ENCODE results near the gene MTHFR. TPM values are rescaled to one million over a fixed set of nuclear protein-coding genes. Genes with fewer than 3 reads are reported as not detected.

Gene MTHFR
- total and polyA plus RNA-seq, 2 of the 8 experiments (the other 6 are each of a cell fraction or from before 2014, with no cell fraction given): 8.7 to 18.5 TPM

DNA sequence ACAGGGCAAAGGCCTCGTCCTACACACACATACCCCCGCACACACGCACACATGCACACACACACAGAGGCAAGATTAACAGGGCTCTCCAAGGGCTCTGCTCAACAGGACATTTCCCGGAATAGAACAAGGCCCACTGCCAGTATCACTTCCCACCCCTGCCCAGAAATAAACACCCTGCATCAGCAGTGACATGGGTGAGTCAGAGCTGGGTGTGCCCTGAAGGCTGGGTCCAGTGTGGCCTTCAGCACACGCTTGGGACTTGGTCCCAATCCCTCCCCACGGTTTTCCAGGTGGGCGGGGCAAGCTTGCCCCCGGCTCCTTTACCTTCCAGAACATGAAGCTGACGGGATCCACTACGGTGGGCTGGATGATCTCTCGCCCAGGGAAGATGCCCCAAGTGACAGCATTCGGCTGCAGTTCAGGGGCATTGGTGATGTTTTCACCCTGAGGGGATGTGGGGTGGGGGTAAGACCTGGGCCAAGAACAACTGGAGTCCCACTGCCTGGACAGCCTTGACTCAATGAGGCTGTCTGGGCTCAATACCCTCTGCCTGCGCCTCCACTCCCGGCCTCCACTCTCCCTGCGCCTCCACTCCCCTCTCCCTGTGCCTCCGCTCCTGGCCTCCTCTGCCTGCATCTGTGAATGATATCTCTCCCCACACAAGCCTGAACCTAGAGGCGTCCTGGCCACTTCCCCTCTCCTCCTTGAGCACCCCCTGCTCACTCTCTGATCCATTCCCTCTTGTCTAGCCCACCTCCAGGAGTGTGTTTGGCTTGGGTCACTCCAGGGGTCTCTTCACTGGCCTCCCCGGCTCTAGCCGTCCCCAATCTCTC, 14.7 kb downstream of the MTHFR start:
- H4K20me1 ChIP-seq (replicated peaks in 1 of 2; ENCODE audit: control insufficient read depth in 1 of 2, insufficient read depth in 2 of 2, low read length in 2 of 2): peaks cover 0 to 5% of the 10 kb centered on the region in 2 experiments
- H3K9ac ChIP-seq (replicated peaks in 1 of 4; ENCODE audit: extremely low read depth in 1 of 4, low read depth in 3 of 4, low read length in 3 of 4): no peak overlapping the region
- no peak overlapping the region for H3K18ac ChIP-seq (ENCODE audit: extremely low read depth, low read length)
- no peak overlapping the region for H2BK120ac ChIP-seq (replicated peaks; ENCODE audit: low read depth, low read length)
- no peak overlapping the region; the same call in 1 of the 2 replicates for H2BK5ac ChIP-seq (ENCODE audit: low read depth, low read length)
- H3K4me3 ChIP-seq (ENCODE audit: extremely low read depth in 1 of 4, insufficient read depth in 2 of 4, low read depth in 3 of 4, low read length in 4 of 4): no peak overlapping the region
- FAIRE-seq (no peak), DNase-seq (ENCODE audit: low read depth in 1 of 2, low spot score in 2 of 2) (no peak)
- no peaks in the 10 kb centered on the region for H3K27me3 ChIP-seq (replicated peaks in 1 of 4; ENCODE audit: control insufficient read depth in 3 of 4, extremely low read depth in 1 of 4, insufficient read depth in 3 of 4, low read length in 3 of 4)
- no peak overlapping the region for H2AFZ ChIP-seq (ENCODE audit: low read length)
- no peak overlapping the region for H2BK20ac ChIP-seq (ENCODE audit: low read length)
- peaks cover 7 to 18% (median 15%) of the 10 kb centered on the region in 4 experiments for H3K4me1 ChIP-seq (replicated peaks in 1 of 4; ENCODE audit: control insufficient read depth in 3 of 4, insufficient read depth in 4 of 4, low read length in 3 of 4)
- H2BK12ac ChIP-seq (ENCODE audit: low read depth, low read length): no peak overlapping the region
- no peak overlapping the region for H3K23ac ChIP-seq (ENCODE audit: insufficient read length)
- no peak overlapping the region for H2BK15ac ChIP-seq (ENCODE audit: low read length)
- no peaks in the 10 kb centered on the region for H3K23me2 ChIP-seq (ENCODE audit: low read depth, low read length)
- no peak overlapping the region for H2AK5ac ChIP-seq (ENCODE audit: low read depth, low read length)
- POLR2A ChIA-PET (ENCODE audit: partially characterized antibody): interaction anchor here (0.9 to 1.7 kb wide), 5 partner anchors 12 to 124 kb away, joined by 3 to 6 read pairs (median 5); partner anchors contain the start of genes CLCN6 and MTHFR
- H3K36me3 ChIP-seq (ENCODE audit: control insufficient read depth in 2 of 4, insufficient read depth in 4 of 4, low read length in 3 of 4): peaks cover 8 to 21% (median 10%) of the 10 kb centered on the region in 4 experiments; a peak in 5 of 8 replicates
- TF ChIP-seq BACH1 (IDR thresholded peaks at IDR 0.05; ENCODE audit: low read length) (no peak), SRF (IDR thresholded peaks at IDR 0.05; ENCODE audit: low read depth, low read length) (no peak), POLR2AphosphoS5 (IDR thresholded peaks at IDR 0.05; ENCODE audit: low read depth, low read length) (no peak), ZNF274 (IDR thresholded peaks at IDR 0.05; ENCODE audit: borderline replicate concordance, extremely low read depth, low read length) (no peak), YY1 (IDR thresholded peaks at IDR 0.05; ENCODE audit: low read depth, low read length) (no peak), RFX5 (IDR thresholded peaks at IDR 0.05; ENCODE audit: borderline replicate concordance, low read depth, low read length) (no peak), TAF1 (IDR thresholded peaks at IDR 0.05; ENCODE audit: low read depth, low read length) (no peak), CHD2 (IDR thresholded peaks at IDR 0.05; ENCODE audit: low read length) (no peak), KDM1A (IDR thresholded peaks at IDR 0.05; ENCODE audit: borderline replicate concordance, low read length) (no peak), CEBPB (IDR thresholded peaks at IDR 0.05; ENCODE audit: low read depth, low read length) (no peak), SUZ12 (IDR thresholded peaks at IDR 0.05; ENCODE audit: low read length) (no peak)
- TF ChIP-seq, protein P1, sequence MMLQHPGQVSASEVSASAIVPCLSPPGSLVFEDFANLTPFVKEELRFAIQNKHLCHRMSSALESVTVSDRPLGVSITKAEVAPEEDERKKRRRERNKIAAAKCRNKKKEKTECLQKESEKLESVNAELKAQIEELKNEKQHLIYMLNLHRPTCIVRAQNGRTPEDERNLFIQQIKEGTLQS (IDR thresholded peaks at IDR 0.05; ENCODE audit: insufficient read depth, low read depth, low read length): no peak
- H4K5ac ChIP-seq (ENCODE audit: insufficient read length, low read depth, low read length): no peak overlapping the region
- H3K9me3 ChIP-seq (ENCODE audit: insufficient read depth in 2 of 2, low read depth in 1 of 2, low read length in 1 of 2): no peaks in the 10 kb centered on the region
- CTCF ChIA-PET (ENCODE audit: partially characterized antibody): interaction anchor here (0.9 kb wide), 1 partner anchor 58 kb away, joined by 3 read pairs; no protein-coding TSS in a partner anchor
- no peak overlapping the region for H3K4ac ChIP-seq (replicated peaks; ENCODE audit: insufficient read length, low read depth, low read length)
- H4K91ac ChIP-seq (replicated peaks; ENCODE audit: insufficient read length, low read length): no peak overlapping the region
- WGBS, 2 experiments (ENCODE audit: extremely low coverage in 1 of 2, insufficient coverage in 1 of 2, insufficient read length in 1 of 2, insufficient replicate concordance in 2 of 2, low coverage in 1 of 2, low lambda C conversion rate in 2 of 2, missing lambda C conversion rate in 1 of 2): 94% methylated on average over 19 of the region's 19 CpGs; no CpG with 5 or more reads in 1 of the 2 experiments
- H3K14ac ChIP-seq (ENCODE audit: insufficient read length): no peak overlapping the region
- no peak overlapping the region for H3K56ac ChIP-seq (replicated peaks; ENCODE audit: insufficient read length, low read depth, low read length)
- no peak overlapping the region for H4K8ac ChIP-seq (ENCODE audit: extremely low read depth, insufficient read depth, low read length)
- H3K4me2 ChIP-seq (ENCODE audit: insufficient read depth in 1 of 2, low read depth in 2 of 2, low read length in 2 of 2): no peak overlapping the region
- H3K79me1 ChIP-seq (ENCODE audit: low read depth, low read length): no peaks in the 10 kb centered on the region; the same call in 1 of the 2 replicates
- no peak overlapping the region for H3K27ac ChIP-seq (ENCODE audit: low read depth, low read length)
- no peaks in the 10 kb centered on the region for H3K79me2 ChIP-seq (ENCODE audit: control insufficient read depth in 1 of 2, insufficient read depth in 2 of 2, low read length in 2 of 2)

All from H1 (cell line).